ENCODE measurements around the gene KRT14.
A peak's percentile ranks its signal among the peaks of the same experiment; 100 is the strongest.
"Not testable (repeated sequence)": the region's sequence is repeated elsewhere in the genome, so short reads cannot be mapped to it uniquely, and the experiment has no call there.

Gene KRT14

DNA sequence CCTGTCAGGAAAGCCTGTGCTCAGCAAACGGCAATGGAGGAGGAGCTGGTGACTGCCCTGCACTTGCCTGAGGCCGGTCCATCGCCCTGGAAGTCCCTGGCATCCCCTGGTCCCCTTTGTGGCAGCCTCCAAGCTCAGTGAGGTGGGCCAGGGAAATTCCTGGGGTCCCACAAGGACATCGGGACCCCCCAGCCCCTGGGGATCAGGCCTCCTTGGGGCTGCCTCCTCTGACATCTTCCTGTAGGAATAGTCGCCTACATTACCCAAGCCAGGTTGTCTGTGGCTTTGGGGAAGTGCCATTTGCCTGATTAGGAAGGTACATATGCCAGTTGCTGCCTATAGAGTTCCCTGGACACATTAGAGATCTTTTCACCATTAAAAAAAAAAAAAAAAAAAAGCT, 7.7 kb downstream of the KRT14 start:
- DNase-seq (ENCODE audit: low read depth), result no peak

DNA sequence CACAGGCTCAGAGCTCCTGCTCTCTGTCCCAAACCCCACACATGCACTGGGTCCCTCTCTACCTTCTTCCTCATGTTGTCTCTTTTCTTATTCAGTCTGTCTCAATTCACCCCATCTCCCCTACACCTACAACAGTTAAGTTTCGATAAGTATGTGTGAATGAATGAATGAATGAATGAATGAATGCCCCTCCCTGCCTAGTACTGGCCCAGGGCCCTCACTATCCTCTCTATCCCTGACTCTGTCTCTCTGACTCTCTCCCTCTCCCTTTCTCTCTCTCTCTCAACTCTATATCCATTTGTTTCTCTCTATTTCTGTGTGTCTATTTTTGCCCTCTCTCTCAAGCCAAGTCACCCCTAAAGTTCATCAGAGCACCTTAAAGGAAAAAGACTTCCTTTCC, 8.2 kb downstream of the KRT14 start:
- DNase-seq (ENCODE audit: low read depth), result no peak

GRCh38 chr17:41576740-41577139, 10.0 kb downstream of the KRT14 start:
- DNase-seq (ENCODE audit: low read depth), result not testable (repeated sequence)

DNA sequence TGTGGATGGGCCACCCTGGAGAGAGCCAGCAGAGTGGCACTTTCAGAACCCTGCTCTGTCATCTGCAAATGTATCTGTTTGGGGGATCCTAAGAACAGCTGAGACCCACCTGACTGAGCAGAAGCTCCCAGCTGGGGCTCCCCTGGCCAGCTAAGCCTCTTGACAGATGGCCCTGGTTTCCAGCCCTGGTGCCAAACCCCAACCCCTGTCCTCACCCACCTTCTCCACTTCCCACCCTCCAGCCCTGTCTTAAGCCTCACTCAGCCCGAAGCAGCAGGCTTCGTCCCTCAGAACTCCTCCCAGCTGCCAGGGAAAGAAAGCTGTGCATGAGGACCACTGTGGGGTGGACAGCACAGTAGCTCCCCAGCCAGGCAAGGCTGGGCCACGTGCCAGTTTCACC, 11.4 kb downstream of the KRT14 start:
- DNase-seq (ENCODE audit: low read depth), result no peak

DNA sequence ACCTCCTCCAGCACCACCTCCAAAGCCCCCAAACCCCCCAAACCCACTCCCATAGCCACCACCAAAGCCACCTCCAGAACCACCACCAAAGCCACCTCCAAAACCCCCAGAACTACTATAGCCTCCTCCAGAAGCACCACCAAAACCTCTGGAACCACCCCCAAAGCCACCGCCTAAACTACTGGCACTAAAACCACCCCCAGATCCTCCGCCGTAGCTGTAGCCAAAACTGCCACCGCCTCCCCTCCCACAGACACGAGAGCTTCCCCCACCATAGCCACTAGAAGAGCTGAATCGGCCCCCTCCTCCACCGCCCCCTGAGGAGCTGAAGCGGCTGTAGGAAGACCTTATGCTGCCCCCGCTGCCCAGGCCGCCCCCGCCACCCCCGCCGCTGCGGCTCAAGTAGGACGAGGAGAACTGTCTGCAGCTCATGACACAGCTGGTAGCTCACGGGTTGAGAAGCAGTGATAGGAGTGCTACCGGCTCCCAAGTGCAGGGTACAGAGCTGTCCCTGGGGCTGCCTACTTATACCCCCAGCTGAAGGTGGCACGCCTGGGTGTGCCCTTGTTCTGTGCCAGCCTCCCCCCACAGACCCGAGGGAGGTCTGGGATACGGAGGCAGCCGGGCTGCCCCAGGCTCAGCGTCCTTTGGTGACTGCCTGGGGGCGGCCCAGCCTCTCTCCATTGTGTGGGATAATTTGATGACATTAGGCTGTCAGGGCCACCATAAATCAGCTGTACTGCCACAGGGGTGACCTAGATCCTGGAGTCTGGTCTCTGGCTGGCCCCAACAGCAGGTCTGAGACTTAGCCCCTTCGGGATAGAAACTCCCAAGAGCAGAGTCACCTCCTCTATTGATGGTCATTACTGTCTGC, 14.9 kb downstream of the KRT14 start, which contains the start of gene KRT9:
TSS of gene KRT9 (minus strand) at position 499 of the 874 bp plus-strand sequence. CDS start at position 432, 67 bp downstream.
- DNase-seq (ENCODE audit: low read depth), result no peak

- no peak for DNase-seq (ENCODE audit: low read depth)
Measured at GRCh38 chr17:41567317-41567716, 19.4 kb downstream of the KRT14 start.

DNA sequence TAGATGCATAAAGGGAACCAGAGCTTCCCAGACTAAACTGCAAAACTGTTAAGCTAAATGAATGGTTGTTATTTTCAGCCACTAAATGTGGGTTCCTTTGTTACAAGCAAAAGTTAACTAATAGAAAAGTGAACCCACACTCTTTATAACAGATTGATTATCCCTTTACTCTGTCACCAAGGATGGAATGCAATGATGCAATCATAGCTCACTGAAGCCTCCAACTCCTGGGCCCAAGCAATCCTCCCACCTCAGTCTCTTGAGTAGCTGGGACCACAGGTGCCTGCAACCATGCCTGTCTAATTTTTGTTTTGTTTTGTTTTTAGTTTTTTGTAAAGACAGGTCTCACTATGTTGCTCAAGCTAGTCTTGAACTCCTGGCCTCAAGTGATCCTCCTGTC, 21.4 kb downstream of the KRT14 start:
- DNase-seq (ENCODE audit: low read depth), result no peak

DNA sequence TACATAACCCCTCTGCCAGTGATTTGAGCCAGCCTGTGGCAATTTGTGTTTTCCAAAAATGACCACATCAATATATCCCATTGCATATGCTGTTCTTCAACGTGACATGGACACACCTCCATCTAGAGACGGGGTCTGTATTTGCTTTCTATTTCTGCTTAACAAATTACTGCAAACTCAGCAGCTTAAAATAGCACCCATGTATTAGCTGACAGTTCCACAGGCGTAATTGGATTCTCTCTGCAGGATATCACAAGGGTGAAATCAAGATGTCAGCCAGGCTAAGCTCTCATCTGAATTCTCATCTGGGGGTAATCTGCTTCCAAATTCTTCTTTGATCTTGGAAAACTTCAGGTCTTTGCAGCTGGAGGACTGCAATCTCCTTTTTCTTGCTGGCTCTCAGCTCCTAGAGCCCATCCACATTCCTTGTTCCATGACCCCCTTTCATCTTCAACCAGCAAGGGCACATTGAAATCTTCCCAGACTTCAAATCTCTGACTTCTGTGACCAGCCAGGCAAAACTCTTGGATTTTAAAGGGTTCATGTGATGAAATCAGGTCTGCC, 23.0 kb downstream of the KRT14 start:
- no peak for DNase-seq (ENCODE audit: low read depth)

DNA sequence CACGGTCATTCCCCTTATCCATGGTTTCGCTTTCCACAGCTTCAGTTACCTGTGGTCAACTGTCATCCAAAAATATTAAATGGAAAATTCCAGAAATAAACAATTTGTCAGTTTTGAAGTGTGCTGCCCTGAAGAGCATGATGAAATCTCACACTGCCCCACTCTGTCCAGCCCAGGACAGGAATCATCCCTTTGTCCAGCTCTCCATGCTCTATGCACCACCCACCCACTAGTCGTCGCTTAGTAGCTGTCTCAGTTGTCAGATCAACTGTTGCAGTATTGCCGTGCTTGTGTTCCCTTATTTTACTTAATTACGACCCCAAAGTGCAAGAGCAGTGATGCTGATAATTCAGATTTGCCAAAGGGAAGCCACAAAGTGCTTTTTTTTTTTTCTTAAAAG, 25.1 kb downstream of the KRT14 start:
- no peak for DNase-seq (ENCODE audit: low read depth)

GRCh38 chr17:41559548-41559947, 27.1 kb downstream of the KRT14 start:
- peak; percentile 26 for DNase-seq (ENCODE audit: low read depth)

- DNase-seq (ENCODE audit: low read depth), result no peak
Measured at GRCh38 chr17:41556931-41557330, 29.8 kb downstream of the KRT14 start.

DNA sequence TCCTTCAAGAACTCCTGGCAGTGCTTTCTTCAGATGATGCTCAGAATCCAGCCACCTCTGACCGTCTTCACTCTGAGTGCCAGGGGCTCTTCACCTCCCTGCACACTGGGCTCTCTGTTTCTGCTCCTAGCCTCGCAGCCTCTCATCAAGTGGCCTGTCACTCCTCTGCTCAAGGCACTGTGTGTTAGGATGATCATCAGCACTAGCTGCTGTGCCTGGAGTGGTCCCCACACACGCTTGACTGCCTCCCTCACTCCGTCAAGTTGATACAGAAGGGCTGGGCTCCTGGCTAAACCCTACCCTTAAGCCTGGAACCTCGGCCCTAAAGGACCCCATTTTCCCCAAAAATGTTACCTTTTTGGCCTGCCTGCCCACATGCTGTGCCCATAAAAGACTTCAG, 30.4 kb downstream of the KRT14 start:
- DNase-seq (ENCODE audit: low read depth), result no peak

DNA sequence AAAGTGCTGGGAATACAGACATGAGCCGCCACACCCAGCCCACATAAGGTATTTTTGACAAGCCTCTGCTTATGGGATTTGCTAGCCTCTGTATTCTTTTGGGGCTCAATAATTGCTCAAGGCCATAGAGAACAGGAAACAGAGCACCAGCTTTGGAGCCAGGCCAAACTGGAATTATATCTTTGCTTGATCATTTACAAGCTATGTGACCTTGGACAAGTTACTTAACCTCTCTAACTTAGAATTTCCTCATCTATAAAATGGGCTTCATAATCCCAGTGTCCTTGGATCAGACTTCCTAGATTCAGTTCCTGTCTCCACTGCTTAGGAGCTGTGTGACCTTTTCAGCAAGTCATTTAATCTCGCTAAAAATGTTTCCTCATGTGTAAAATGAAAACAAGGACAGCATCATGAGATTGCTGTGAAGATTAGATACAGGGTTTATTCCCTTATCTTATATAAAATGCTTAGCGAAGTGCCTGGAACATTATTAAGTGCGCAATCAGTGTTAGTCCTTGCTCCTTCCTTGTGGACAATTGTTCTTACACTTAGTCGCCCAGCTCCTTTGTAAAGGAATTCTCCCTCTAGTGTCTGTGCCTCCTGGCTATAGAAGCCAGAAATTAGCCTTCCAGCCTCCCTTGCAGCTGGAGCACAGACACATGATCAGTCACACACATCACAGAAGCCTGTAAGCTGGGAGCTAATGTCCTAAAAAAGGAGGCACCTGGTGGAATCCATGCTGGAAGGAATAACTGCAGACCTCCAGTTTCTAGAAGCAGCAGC, 31.4 kb downstream of the KRT14 start:
- DNase-seq (ENCODE audit: low read depth), result no peak

DNA sequence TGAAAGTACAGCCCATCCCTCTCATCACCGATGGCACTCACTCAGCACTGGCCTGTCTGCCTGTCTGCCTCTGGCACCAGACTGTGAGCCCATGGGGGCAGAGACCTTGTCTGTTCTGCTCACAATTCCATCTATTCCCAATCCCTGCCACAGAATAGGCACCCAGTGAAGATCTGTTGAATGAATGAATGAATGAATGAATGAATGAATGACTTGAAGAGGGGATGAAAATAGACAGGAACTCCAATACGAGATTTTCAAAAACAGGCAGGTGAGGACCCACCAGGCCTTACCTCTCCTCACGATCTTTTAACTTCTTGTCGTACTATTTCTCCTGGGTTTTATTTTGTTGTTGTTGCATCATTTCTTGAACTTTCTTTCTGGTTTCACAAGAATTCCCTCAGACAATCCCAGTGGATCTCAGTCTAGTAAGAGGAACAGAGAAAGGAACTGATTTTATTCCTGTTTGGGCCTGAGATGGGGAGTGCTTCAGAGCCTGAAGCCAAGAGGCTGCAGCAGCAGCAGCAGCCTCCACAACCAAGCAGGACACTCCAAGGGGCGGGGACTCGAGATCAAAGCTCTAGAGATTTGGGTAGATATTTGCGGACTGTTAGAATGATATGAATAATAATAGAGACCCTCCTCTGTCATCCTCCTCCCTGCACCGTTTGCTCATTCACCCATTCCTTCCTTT, 32.6 kb downstream of the KRT14 start:
- no peak for DNase-seq (ENCODE audit: low read depth)

DNA sequence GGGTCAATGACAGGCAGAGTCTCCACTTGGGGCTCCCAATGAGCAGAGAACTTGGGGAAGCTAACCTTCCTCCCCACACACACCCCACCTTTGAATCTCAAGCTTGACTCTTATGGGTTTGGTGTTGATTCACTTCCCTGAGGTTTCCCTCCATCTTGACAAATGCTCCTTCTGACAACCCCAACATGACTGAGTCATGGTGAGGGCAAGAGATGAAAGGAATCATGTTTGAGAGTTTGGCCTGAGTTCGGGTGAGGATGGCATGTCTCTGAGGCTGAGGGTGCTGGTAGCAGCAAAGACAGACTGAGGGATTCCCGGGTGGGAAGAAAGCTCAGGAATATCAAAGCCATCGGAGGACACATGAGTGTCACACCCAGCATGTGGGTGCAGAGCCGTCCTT, 33.5 kb downstream of the KRT14 start:
- DNase-seq (ENCODE audit: low read depth), result no peak

DNA sequence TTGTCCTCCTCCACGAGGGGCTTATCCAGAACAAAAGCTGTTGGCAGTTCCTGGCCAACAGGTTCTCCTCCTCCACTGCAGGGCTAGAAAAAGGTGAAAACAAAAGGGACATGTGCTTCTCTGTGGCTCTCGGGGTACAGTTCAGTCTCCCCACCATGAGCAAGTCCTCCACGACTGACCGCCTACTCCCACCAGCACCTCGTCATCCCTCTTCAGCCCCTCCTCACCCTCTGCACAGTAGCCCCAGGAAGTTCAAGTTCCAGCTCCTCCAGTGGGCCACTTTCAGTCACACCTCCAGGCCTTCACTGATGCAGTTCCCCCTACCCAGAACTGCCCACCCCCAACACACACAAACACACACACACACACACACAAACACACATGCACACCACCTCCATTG, 34.2 kb downstream of the KRT14 start:
- DNase-seq (ENCODE audit: low read depth), result no peak

DNA sequence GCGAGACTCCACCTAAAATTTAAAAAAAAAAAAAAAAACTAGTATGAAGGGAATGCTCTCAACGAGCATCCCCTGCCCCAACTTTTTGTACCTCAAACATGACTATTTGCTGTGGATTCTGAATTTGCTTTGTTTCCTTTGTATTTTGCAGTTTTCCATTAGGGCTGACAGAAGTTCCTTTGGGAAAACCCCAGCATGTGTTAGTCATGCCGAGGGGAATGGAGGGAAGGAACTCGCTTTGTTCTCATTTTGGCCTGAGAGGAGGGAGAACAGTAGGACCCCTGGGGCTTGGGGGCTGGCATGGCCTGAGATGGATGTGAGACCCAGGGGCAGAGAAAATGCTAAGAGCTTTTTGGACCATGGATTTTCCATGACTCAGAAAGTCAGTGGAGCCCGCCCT, 35.3 kb downstream of the KRT14 start:
- no peak for DNase-seq (ENCODE audit: low read depth)

GRCh38 chr17:41549596-41550039, 37.1 kb downstream of the KRT14 start:
- DNase-seq (ENCODE audit: low read depth), result no peak

GRCh38 chr17:41548844-41549595, 37.7 kb downstream of the KRT14 start:
- DNase-seq (ENCODE audit: low read depth), result peak; percentile 85

DNA sequence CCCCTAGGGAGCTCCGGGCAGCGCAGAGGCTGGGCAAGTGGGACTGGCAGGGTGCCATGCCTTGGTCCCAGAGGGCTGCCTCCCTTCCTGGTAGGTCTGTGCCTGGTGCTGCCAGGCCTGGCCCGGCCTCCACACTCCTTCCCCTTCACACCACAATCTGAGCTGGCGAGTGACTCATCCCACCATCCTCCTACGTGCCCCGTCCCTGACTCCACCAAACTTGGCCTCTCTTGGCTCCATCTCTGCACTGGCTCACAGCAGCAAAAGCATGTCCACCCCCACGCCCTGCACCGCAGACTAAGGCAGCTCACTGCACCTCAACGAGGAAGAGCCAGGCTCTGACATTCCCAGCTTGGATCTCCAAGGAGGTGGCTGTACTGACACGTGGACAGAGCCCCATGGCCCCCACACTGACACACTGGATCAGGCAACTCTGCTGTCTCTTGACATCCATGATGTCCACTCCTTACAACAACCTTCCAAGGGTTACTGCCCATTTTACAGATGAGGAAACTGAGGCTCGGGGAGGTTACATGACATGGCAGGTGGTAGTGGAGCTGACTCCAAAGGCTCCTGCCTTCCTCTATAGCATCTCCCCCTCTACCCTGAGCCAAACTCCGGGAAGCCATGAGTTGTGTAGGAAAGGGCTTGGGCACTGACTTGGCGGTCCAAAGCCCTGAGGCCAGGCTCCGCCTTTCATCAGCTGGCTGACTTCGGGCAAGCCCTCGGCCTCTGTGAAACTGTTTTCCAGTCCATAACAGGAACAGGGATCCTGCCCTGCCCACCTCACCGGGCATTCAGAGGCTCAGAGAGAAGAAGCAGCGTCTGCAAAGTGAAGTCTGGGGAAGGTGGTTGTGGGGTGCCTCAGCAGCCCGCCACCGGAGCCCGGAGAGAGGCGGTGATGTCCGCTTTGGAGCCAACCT, 38.5 kb downstream of the KRT14 start:
- DNase-seq (ENCODE audit: low read depth), result peak; percentile 98

Measured in stromal cell of bone marrow (primary cell).